Neural cell (in vitro differentiated cells): ENCODE results near the gene UNK. TPM values are rescaled to one million over a fixed set of nuclear protein-coding genes. Genes with fewer than 3 reads are reported as not detected.

Experiments
- H2AFZ ChIP-seq: fragments of 200-600, 300-800 bp; sonication (generic), shearing (Covaris generic); 2 replicates; pipeline ENCODE4 v1.6.0; 2014; ENCODE audit warnings: low read depth, mild to moderate bottlenecking, antibody characterized with exemption, low read length, moderate library complexity
- H3F3A ChIP-seq: fragments of 200-600 bp; shearing (Covaris generic); 2 replicates; pipeline ENCODE4 v1.6.1; 2016; ENCODE audit warnings: mild to moderate bottlenecking, moderate library complexity, mixed read lengths, antibody characterized with exemption, low read length; ENCODE audit not compliant: insufficient read depth, poor library complexity, severe bottlenecking
- H3K27ac ChIP-seq: fragments of 200-600, 300-800 bp; sonication (generic), shearing (Covaris generic); 2 replicates; pipeline ENCODE4 v1.5.1; 2014; ENCODE audit warnings: mild to moderate bottlenecking, low read length, moderate library complexity
- H3K27me3 ChIP-seq: fragments of 300-800, 200-600 bp; sonication (generic), shearing (Covaris generic); 2 replicates; pipeline ENCODE4 v1.6.0; 2014; ENCODE audit warnings: mild to moderate bottlenecking, low read depth, low read length, moderate library complexity; ENCODE audit not compliant: insufficient read depth
- H3K36me3 ChIP-seq: fragments of 300-800, 200-600 bp; sonication (generic), shearing (Covaris generic); 2 replicates; pipeline ENCODE4 v1.5.1; 2014; ENCODE audit warnings: mild to moderate bottlenecking, antibody characterized with exemption, low read length, moderate library complexity; ENCODE audit not compliant: insufficient read depth
- H3K4me2 ChIP-seq: fragments of 300-800, 200-600 bp; sonication (generic), shearing (Covaris generic); 2 replicates; pipeline ENCODE4 v1.6.0; 2014; ENCODE audit warnings: mild to moderate bottlenecking, low read length
- H3K4me3 ChIP-seq: fragments of 300-800, 200-600 bp; sonication (generic), shearing (Covaris generic); 2 replicates; pipeline ENCODE4 v1.5.1; 2014; ENCODE audit warnings: mild to moderate bottlenecking, low read length, moderate library complexity
- H3K79me2 ChIP-seq: fragments of 200-600 bp; shearing (Covaris generic); replicated peaks from 2 replicates; pipeline ENCODE4 v1.6.0; 2014; ENCODE audit warnings: mild to moderate bottlenecking, low read length, moderate library complexity; ENCODE audit not compliant: insufficient read depth
- H3K9ac ChIP-seq: fragments of 300-800, 200-600 bp; sonication (generic), shearing (Covaris generic); 2 replicates; pipeline ENCODE4 v1.6.1; 2016; ENCODE audit warnings: mild to moderate bottlenecking, low read length, mixed read lengths
- H3K9me2 ChIP-seq: fragments of 200-600 bp; shearing (Covaris generic); 2 replicates; pipeline ENCODE4 v1.6.1; 2016; ENCODE audit warnings: mild to moderate bottlenecking, low read length, mixed read lengths; ENCODE audit not compliant: insufficient read depth
- H3K9me3 ChIP-seq: fragments of 200-600, 300-800 bp; sonication (generic), shearing (Covaris generic); 2 replicates; pipeline ENCODE4 v1.6.1; 2016; ENCODE audit warnings: mild to moderate bottlenecking, mixed run types, low read length, moderate library complexity, mixed read lengths
- H4K20me1 ChIP-seq: fragments of 200-600 bp; shearing (Covaris generic); 2 replicates; pipeline ENCODE4 v1.6.1; 2016; ENCODE audit warnings: mild to moderate bottlenecking, mixed run types; ENCODE audit not compliant: insufficient read depth
- CTCF ChIP-seq: fragments of 450-650 bp; IDR thresholded peaks from 2 replicates; pipeline ENCODE4 v1.5.1; 2014; ENCODE audit warnings: antibody characterized with exemption, mild to moderate bottlenecking, moderate library complexity; ENCODE audit not compliant: poor library complexity, severe bottlenecking
- EP300 ChIP-seq: fragments of 450-650 bp; conservative IDR thresholded peaks from 2 replicates; pipeline ENCODE4 v1.6.1; 2014; ENCODE audit warnings: antibody characterized with exemption, mild to moderate bottlenecking, moderate library complexity; ENCODE audit not compliant: poor library complexity, severe bottlenecking
- EZH2 ChIP-seq: fragments of 200-600, 300-800 bp; shearing (Covaris generic), sonication (generic); IDR thresholded peaks from 2 replicates; pipeline ENCODE4 v1.6.1; 2014; ENCODE audit warnings: antibody characterized with exemption, low read length, borderline replicate concordance, mild to moderate bottlenecking; ENCODE audit not compliant: insufficient read depth, poor library complexity, severe bottlenecking
- MXI1 ChIP-seq: fragments of 450-650 bp; conservative IDR thresholded peaks from 2 replicates; pipeline ENCODE4 v1.6.1; 2014; ENCODE audit warnings: antibody characterized with exemption, mild to moderate bottlenecking; ENCODE audit not compliant: poor library complexity, severe bottlenecking
- POLR2AphosphoS5 ChIP-seq: IDR thresholded peaks from 2 replicates; pipeline ENCODE4 v1.6.1; 2012
- RAD21 ChIP-seq: fragments of 450-650 bp; conservative IDR thresholded peaks from 2 replicates; pipeline ENCODE4 v1.6.1; 2014; ENCODE audit warnings: antibody characterized with exemption, mild to moderate bottlenecking, moderate library complexity
- REST ChIP-seq: IDR thresholded peaks from 2 replicates; pipeline ENCODE4 v1.6.1; 2012; ENCODE audit warnings: borderline replicate concordance
- SMC3 ChIP-seq: fragments of 450-650 bp; conservative IDR thresholded peaks from 2 replicates; pipeline ENCODE4 v1.6.1; 2014; ENCODE audit warnings: antibody characterized with exemption, mild to moderate bottlenecking, moderate library complexity; ENCODE audit not compliant: poor library complexity
- TAF1 ChIP-seq: IDR thresholded peaks from 2 replicates; pipeline ENCODE4 v1.6.1; 2012; ENCODE audit warnings: low read depth
- polyA plus RNA-seq: library from polyadenylated mRNA; depleted of rRNA; stranded (reverse); fragments of >200 nt; gene quantifications from 2 replicates; pipeline ENCODE4 v1.2.3, GENCODE V29; 2014

UNK gene
- polyA plus RNA-seq, 1 donor from 2014 or later, result 29.9 TPM

- Histone ChIP-seq H3K9me3 (no peaks in the 10 kb centered on the region), H3K4me2 (peak within 1 kb of the TSS; percentile 19), H3K4me3 (peak within 1 kb of the TSS; percentile 69), H3K27ac (no peak within 1 kb of the TSS), H3F3A (no peaks in the 10 kb centered on the region), H3K9me2 (no peaks in the 10 kb centered on the region), H3K36me3 (no peaks in the 10 kb centered on the region), H4K20me1 (no peaks in the 10 kb centered on the region), H3K79me2 (no peaks in the 10 kb centered on the region), H3K9ac (peak within 1 kb of the TSS; percentile 63), H2AFZ (peak within 1 kb of the TSS; percentile 45), H3K27me3 (peaks cover 11% of the 10 kb centered on the region)
- TF ChIP-seq MXI1 (peak; percentile 19), RAD21 (no peak), POLR2AphosphoS5 (peak; percentile 26), CTCF (peak; percentile 49), SMC3 (no peak)
These were observed 19.7 kb upstream of the UNK start, which contains the start of gene GALK1 for GRCh38 chr17:75764711-75765421. Gene GALK1, minus strand, starts transcription at chr17:75765192. Its CDS starts 56 bp downstream, at chr17:75765136.

GRCh38 chr17:75765981-75766380 is 18.6 kb upstream of the UNK start:
- H3K27ac ChIP-seq, result no peak overlapping the region
- no peaks in the 10 kb centered on the region for H3K9me3 ChIP-seq
- no peaks in the 10 kb centered on the region for H3F3A ChIP-seq
- no peak overlapping the region for H2AFZ ChIP-seq
- TF ChIP-seq MXI1 (no peak), EZH2 (no peak), RAD21 (no peak), CTCF (no peak), EP300 (no peak), POLR2AphosphoS5 (no peak), TAF1 (no peak), SMC3 (no peak)
- no peaks in the 10 kb centered on the region for H3K9me2 ChIP-seq
- no peak overlapping the region for H3K4me3 ChIP-seq
- peaks cover 11% of the 10 kb centered on the region for H3K27me3 ChIP-seq
- H3K79me2 ChIP-seq, result no peaks in the 10 kb centered on the region
- H4K20me1 ChIP-seq, result no peaks in the 10 kb centered on the region
- no peak overlapping the region for H3K9ac ChIP-seq
- no peaks in the 10 kb centered on the region for H3K36me3 ChIP-seq
- H3K4me2 ChIP-seq, result no peak overlapping the region

- no peak overlapping the region for H3K4me2 ChIP-seq
- no peaks in the 10 kb centered on the region for H3K36me3 ChIP-seq
- no peak overlapping the region for H3K9ac ChIP-seq
- H3K79me2 ChIP-seq, result no peaks in the 10 kb centered on the region
- TF ChIP-seq TAF1 (no peak), EP300 (no peak), SMC3 (no peak), RAD21 (no peak), EZH2 (no peak), REST (no peak), MXI1 (no peak), POLR2AphosphoS5 (no peak), CTCF (no peak)
- no peaks in the 10 kb centered on the region for H3F3A ChIP-seq
- H3K27ac ChIP-seq, result no peak overlapping the region
- H3K9me3 ChIP-seq, result no peaks in the 10 kb centered on the region
- H3K9me2 ChIP-seq, result no peaks in the 10 kb centered on the region
- H3K27me3 ChIP-seq, result peaks cover 11% of the 10 kb centered on the region
- no peak overlapping the region for H2AFZ ChIP-seq
- no peaks in the 10 kb centered on the region for H4K20me1 ChIP-seq
- no peak overlapping the region for H3K4me3 ChIP-seq
These were observed 16.7 kb upstream of the UNK start for GRCh38 chr17:75767881-75768280.
